Skeletal muscle satellite cell (primary cell): Measurements from ENCODE around the gene CNTNAP2.

Experiments used
- H3K27me3 ChIP-seq: 2 replicates; pipeline ENCODE4 v1.7.0; 2013; ENCODE audit warnings: low read length; ENCODE audit not compliant: control insufficient read depth, insufficient read depth
- H3K36me3 ChIP-seq: 2 replicates; pipeline ENCODE4 v1.7.0; 2013; ENCODE audit warnings: mild to moderate bottlenecking, control low read depth, low read length; ENCODE audit not compliant: insufficient read depth
- H3K4me1 ChIP-seq: 2 replicates; pipeline ENCODE4 v1.7.0; 2013; ENCODE audit warnings: low read length; ENCODE audit not compliant: control insufficient read depth, insufficient read depth
- H3K4me2 ChIP-seq: 2 replicates; pipeline ENCODE4 v1.7.0; 2013; ENCODE audit warnings: mild to moderate bottlenecking, low read length
- H3K4me3 ChIP-seq: 2 replicates; pipeline ENCODE4 v1.7.0; 2013; ENCODE audit warnings: low read length
- H3K9ac ChIP-seq: 2 replicates; pipeline ENCODE4 v1.7.0; 2013; ENCODE audit warnings: mild to moderate bottlenecking, low read depth, low read length, moderate library complexity
- H3K9me3 ChIP-seq: replicated peaks from 2 replicates; pipeline ENCODE4 v1.7.0; 2013; ENCODE audit warnings: mild to moderate bottlenecking, control low read depth, low read length

CNTNAP2 gene

GRCh38 chr7:146690987-146691386 lies 574.4 kb downstream of the CNTNAP2 start:
- H3K9ac ChIP-seq = no peak overlapping the region
- no peaks in the 10 kb centered on the region for H3K4me1 ChIP-seq
- H3K9me3 ChIP-seq = no peaks in the 10 kb centered on the region
- no peak overlapping the region for H3K4me2 ChIP-seq
- H3K4me3 ChIP-seq = no peak overlapping the region
- H3K36me3 ChIP-seq = no peaks in the 10 kb centered on the region
- no peaks in the 10 kb centered on the region for H3K27me3 ChIP-seq

- no peaks in the 10 kb centered on the region for H3K36me3 ChIP-seq
- H3K4me3 ChIP-seq = no peak overlapping the region
- no peak overlapping the region for H3K4me2 ChIP-seq
- H3K9ac ChIP-seq = no peak overlapping the region
- no peaks in the 10 kb centered on the region for H3K9me3 ChIP-seq
- no peaks in the 10 kb centered on the region for H3K4me1 ChIP-seq
- H3K27me3 ChIP-seq = no peaks in the 10 kb centered on the region
Measured at GRCh38 chr7:146698995-146699610, 582.5 kb downstream of the CNTNAP2 start.

GRCh38 chr7:146700015-146700560 lies 583.5 kb downstream of the CNTNAP2 start:
- Histone ChIP-seq H3K4me3 (no peak overlapping the region), H3K4me1 (no peaks in the 10 kb centered on the region), H3K27me3 (no peaks in the 10 kb centered on the region), H3K9me3 (peaks cover 4% of the 10 kb centered on the region), H3K36me3 (no peaks in the 10 kb centered on the region), H3K4me2 (no peak overlapping the region), H3K9ac (no peak overlapping the region)

- Histone ChIP-seq H3K27me3 (no peaks in the 10 kb centered on the region), H3K36me3 (no peaks in the 10 kb centered on the region), H3K9me3 (peaks cover 5% of the 10 kb centered on the region), H3K4me1 (no peaks in the 10 kb centered on the region), H3K4me3 (no peak overlapping the region), H3K4me2 (no peak overlapping the region), H3K9ac (no peak overlapping the region)
Measured at GRCh38 chr7:146701166-146701565, 584.6 kb downstream of the CNTNAP2 start.

- Histone ChIP-seq H3K27me3 (no peaks in the 10 kb centered on the region), H3K4me1 (no peaks in the 10 kb centered on the region), H3K36me3 (no peaks in the 10 kb centered on the region), H3K4me2 (no peak overlapping the region), H3K4me3 (no peak overlapping the region), H3K9me3 (peaks cover 8% of the 10 kb centered on the region), H3K9ac (no peak overlapping the region)
Measured at GRCh38 chr7:146702898-146703297, 586.3 kb downstream of the CNTNAP2 start.

- Histone ChIP-seq H3K9me3 (peaks cover 19% of the 10 kb centered on the region), H3K27me3 (no peaks in the 10 kb centered on the region), H3K4me2 (no peak overlapping the region), H3K36me3 (no peaks in the 10 kb centered on the region), H3K4me3 (no peak overlapping the region), H3K9ac (no peak overlapping the region), H3K4me1 (no peaks in the 10 kb centered on the region)
Measured at GRCh38 chr7:146709451-146710027, 592.9 kb downstream of the CNTNAP2 start.

GRCh38 chr7:146713205-146713604 lies 596.6 kb downstream of the CNTNAP2 start:
- H3K27me3 ChIP-seq = no peaks in the 10 kb centered on the region
- H3K9me3 ChIP-seq = peaks cover 11% of the 10 kb centered on the region
- H3K4me3 ChIP-seq = no peak overlapping the region
- no peaks in the 10 kb centered on the region for H3K36me3 ChIP-seq
- H3K9ac ChIP-seq = no peak overlapping the region
- H3K4me2 ChIP-seq = no peak overlapping the region
- H3K4me1 ChIP-seq = no peaks in the 10 kb centered on the region

GRCh38 chr7:146713934-146714333 lies 597.3 kb downstream of the CNTNAP2 start:
- Histone ChIP-seq H3K4me2 (no peak overlapping the region), H3K4me3 (no peak overlapping the region), H3K4me1 (no peaks in the 10 kb centered on the region), H3K9me3 (peaks cover 11% of the 10 kb centered on the region), H3K27me3 (no peaks in the 10 kb centered on the region), H3K9ac (no peak overlapping the region), H3K36me3 (no peaks in the 10 kb centered on the region)

GRCh38 chr7:146720195-146720594 lies 603.6 kb downstream of the CNTNAP2 start:
- no peak overlapping the region for H3K9ac ChIP-seq
- H3K4me1 ChIP-seq = no peaks in the 10 kb centered on the region
- no peaks in the 10 kb centered on the region for H3K9me3 ChIP-seq
- no peak overlapping the region for H3K4me2 ChIP-seq
- no peaks in the 10 kb centered on the region for H3K27me3 ChIP-seq
- no peaks in the 10 kb centered on the region for H3K36me3 ChIP-seq
- H3K4me3 ChIP-seq = no peak overlapping the region

GRCh38 chr7:146722986-146723385 lies 606.4 kb downstream of the CNTNAP2 start:
- Histone ChIP-seq H3K4me1 (no peaks in the 10 kb centered on the region), H3K4me3 (no peak overlapping the region), H3K9ac (no peak overlapping the region), H3K9me3 (peaks cover 3% of the 10 kb centered on the region), H3K4me2 (no peak overlapping the region), H3K36me3 (no peaks in the 10 kb centered on the region), H3K27me3 (no peaks in the 10 kb centered on the region)

- Histone ChIP-seq H3K4me3 (no peak overlapping the region), H3K9me3 (peaks cover 3% of the 10 kb centered on the region), H3K4me2 (no peak overlapping the region), H3K27me3 (no peaks in the 10 kb centered on the region), H3K36me3 (no peaks in the 10 kb centered on the region), H3K4me1 (no peaks in the 10 kb centered on the region), H3K9ac (no peak overlapping the region)
Measured at GRCh38 chr7:146725520-146725919, 608.9 kb downstream of the CNTNAP2 start.

GRCh38 chr7:146728141-146728540 lies 611.5 kb downstream of the CNTNAP2 start:
- H3K4me2 ChIP-seq = no peak overlapping the region
- H3K9me3 ChIP-seq = peaks cover 3% of the 10 kb centered on the region
- H3K4me3 ChIP-seq = no peak overlapping the region
- H3K36me3 ChIP-seq = no peaks in the 10 kb centered on the region
- H3K4me1 ChIP-seq = no peaks in the 10 kb centered on the region
- no peak overlapping the region for H3K9ac ChIP-seq
- no peaks in the 10 kb centered on the region for H3K27me3 ChIP-seq
